ENCODE data around the gene METTL18.

Gene METTL18

GRCh38 chr1:169753549-169753948 lies 41.2 kb downstream of the METTL18 start:
- no peaks in the 10 kb centered on the region for H3K36me3 ChIP-seq (ENCODE audit: control insufficient read depth, insufficient read depth, low read length)
- H3K9me3 ChIP-seq (ENCODE audit: control insufficient read depth, insufficient read depth, low read length), result peaks cover under 1% of the 10 kb centered on the region; the same call in 1 of the 2 replicates

GRCh38 chr1:169750041-169750440 lies 44.7 kb downstream of the METTL18 start:
- H3K27ac ChIP-seq (ENCODE audit: low read depth, low read length), result no peak overlapping the region
- no peaks in the 10 kb centered on the region for H3K27me3 ChIP-seq (ENCODE audit: control insufficient read depth, insufficient read depth, low read length)
- no peaks in the 10 kb centered on the region for H3K9me3 ChIP-seq (ENCODE audit: control insufficient read depth, insufficient read depth, low read length)
- H3K36me3 ChIP-seq (ENCODE audit: control insufficient read depth, insufficient read depth, low read length), result no peaks in the 10 kb centered on the region
- no peak overlapping the region for H3K4me3 ChIP-seq (ENCODE audit: low read depth, low read length)
- no peak overlapping the region for H3K9ac ChIP-seq (ENCODE audit: low read depth, low read length)
- peaks cover 16% of the 10 kb centered on the region for H3K4me1 ChIP-seq (ENCODE audit: control insufficient read depth, insufficient read depth, low read length)

More at GRCh38 chr1:169753549-169753948, 41.2 kb downstream of the METTL18 start:
- Histone ChIP-seq H3K9ac (ENCODE audit: low read depth, low read length) (no peak overlapping the region), H3K4me3 (ENCODE audit: low read depth, low read length) (no peak overlapping the region), H3K27ac (ENCODE audit: low read depth, low read length) (no peak overlapping the region), H3K4me1 (ENCODE audit: control insufficient read depth, insufficient read depth, low read length) (no peaks in the 10 kb centered on the region), H3K27me3 (ENCODE audit: control insufficient read depth, insufficient read depth, low read length) (no peaks in the 10 kb centered on the region)

GRCh38 chr1:169746550-169746949 lies 48.2 kb downstream of the METTL18 start:
- Histone ChIP-seq H3K4me1 (ENCODE audit: control insufficient read depth, insufficient read depth, low read length) (peaks cover 20% of the 10 kb centered on the region), H3K36me3 (ENCODE audit: control insufficient read depth, insufficient read depth, low read length) (no peaks in the 10 kb centered on the region), H3K27me3 (ENCODE audit: control insufficient read depth, insufficient read depth, low read length) (no peaks in the 10 kb centered on the region), H3K4me3 (ENCODE audit: low read depth, low read length) (no peak overlapping the region), H3K27ac (ENCODE audit: low read depth, low read length) (no peak overlapping the region), H3K9me3 (ENCODE audit: control insufficient read depth, insufficient read depth, low read length) (no peaks in the 10 kb centered on the region), H3K9ac (ENCODE audit: low read depth, low read length) (no peak overlapping the region)

GRCh38 chr1:169745015-169745861 lies 49.5 kb downstream of the METTL18 start:
- Histone ChIP-seq H3K27me3 (ENCODE audit: control insufficient read depth, insufficient read depth, low read length) (no peaks in the 10 kb centered on the region), H3K9ac (ENCODE audit: low read depth, low read length) (no peak overlapping the region), H3K36me3 (ENCODE audit: control insufficient read depth, insufficient read depth, low read length) (no peaks in the 10 kb centered on the region), H3K4me1 (ENCODE audit: control insufficient read depth, insufficient read depth, low read length) (peaks cover 29% of the 10 kb centered on the region), H3K4me3 (ENCODE audit: low read depth, low read length) (no peak overlapping the region), H3K9me3 (ENCODE audit: control insufficient read depth, insufficient read depth, low read length) (no peaks in the 10 kb centered on the region), H3K27ac (ENCODE audit: low read depth, low read length) (peak overlapping the region; percentile 66)
